HG02938 (cell line): Measurements from ENCODE around the gene MYO1D.
"Not testable (repeated sequence)": the region's sequence is repeated elsewhere in the genome, so short reads cannot be mapped to it uniquely, and the experiment has no call there.

Source experiments
- ATAC-seq: cut with Tn5 transposase; IDR thresholded peaks from one replicate; pipeline ENCODE4 v1.9.1; 2021; ENCODE audit warnings: mild to moderate bottlenecking, moderate library complexity; ENCODE audit not compliant: unreplicated experiment

The MYO1D gene

GRCh38 chr17:32693194-32693897, 183.6 kb downstream of the MYO1D start:
- ATAC-seq: no peak

- no peak for ATAC-seq
Observed at GRCh38 chr17:32692179-32692578, 184.7 kb downstream of the MYO1D start.

GRCh38 chr17:32689348-32689747, 187.6 kb downstream of the MYO1D start:
- ATAC-seq: no peak

GRCh38 chr17:32688221-32688620, 188.7 kb downstream of the MYO1D start:
- ATAC-seq: no peak

- ATAC-seq: no peak
Observed at GRCh38 chr17:32684087-32684958, 192.6 kb downstream of the MYO1D start.

- ATAC-seq: no peak
Observed at GRCh38 chr17:32673964-32674363, 203.0 kb downstream of the MYO1D start.

GRCh38 chr17:32672711-32673110, 204.2 kb downstream of the MYO1D start:
- no peak for ATAC-seq

- ATAC-seq: no peak
Observed at GRCh38 chr17:32671896-32672295, 205.0 kb downstream of the MYO1D start.

GRCh38 chr17:32664936-32665583, 211.9 kb downstream of the MYO1D start:
- no peak for ATAC-seq

- ATAC-seq: no peak
Observed at GRCh38 chr17:32660496-32660985, 216.4 kb downstream of the MYO1D start.

GRCh38 chr17:32659419-32659842, 217.5 kb downstream of the MYO1D start:
- no peak for ATAC-seq

GRCh38 chr17:32658470-32659418, 218.2 kb downstream of the MYO1D start:
- no peak for ATAC-seq

- no peak for ATAC-seq
Observed at GRCh38 chr17:32656886-32657285, 220.0 kb downstream of the MYO1D start.

GRCh38 chr17:32654324-32654723, 222.6 kb downstream of the MYO1D start:
- ATAC-seq: no peak

GRCh38 chr17:32651084-32651483, 225.8 kb downstream of the MYO1D start:
- ATAC-seq: no peak

- no peak for ATAC-seq
Observed at GRCh38 chr17:32648450-32648849, 228.5 kb downstream of the MYO1D start.

- ATAC-seq: no peak
Observed at GRCh38 chr17:32646941-32647340, 230.0 kb downstream of the MYO1D start.

GRCh38 chr17:32641514-32641913, 235.4 kb downstream of the MYO1D start:
- not testable (repeated sequence) for ATAC-seq

GRCh38 chr17:32636598-32637218, 240.2 kb downstream of the MYO1D start:
- ATAC-seq: no peak

- no peak for ATAC-seq
Observed at GRCh38 chr17:32634167-32634566, 242.8 kb downstream of the MYO1D start.
